ENCODE data around the gene GNGT1.
A peak's percentile ranks its signal among the peaks of the same experiment; 100 is the strongest.

Gene GNGT1

DNA sequence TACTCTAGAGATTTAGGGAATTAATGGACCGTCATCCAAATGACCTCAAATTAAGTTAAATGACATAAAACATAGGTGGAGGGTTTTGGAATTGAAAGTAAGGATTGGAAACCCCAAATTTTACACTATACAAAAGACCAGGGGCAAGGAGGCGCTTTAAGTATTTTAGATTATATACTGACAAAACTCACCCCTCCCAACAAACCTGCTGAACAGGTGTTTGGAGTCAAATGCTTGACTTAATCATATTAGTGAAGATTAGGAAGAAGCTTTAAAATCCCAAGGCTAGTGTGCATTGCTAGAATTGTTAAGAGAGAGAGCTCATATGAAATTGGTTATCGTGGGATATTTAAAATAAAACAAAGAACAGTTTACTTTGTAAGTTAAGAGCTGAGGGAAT is at the start of gene GNGT1:
Gene GNGT1, plus strand, starts transcription at position 301 of the 400 bp plus-strand sequence. CDS start 180 bp downstream, outside the sequence.
- no peak for DNase-seq (ENCODE audit: low read depth in 2 of 2)

DNA sequence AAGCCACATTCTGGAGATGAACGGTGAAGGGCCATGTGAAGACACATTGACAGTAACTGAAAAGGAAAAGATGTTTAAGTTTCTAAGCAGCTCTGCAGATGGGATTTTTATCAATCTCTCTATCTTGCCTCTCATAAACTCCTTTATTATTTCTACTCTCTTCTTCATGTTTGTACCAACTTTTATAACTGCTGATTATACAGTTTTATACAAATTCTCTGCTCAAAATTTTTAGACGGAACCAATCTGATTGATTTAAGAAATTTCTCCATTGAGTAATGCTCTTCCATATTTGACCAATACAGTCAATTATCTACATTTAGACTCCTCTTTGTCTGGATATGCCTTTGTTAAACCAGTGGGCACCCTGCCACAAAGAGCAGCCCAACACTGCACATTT is 47.5 kb upstream of the GNGT1 start:
- DNase-seq (ENCODE audit: low read depth in 2 of 2), result no peak

DNA sequence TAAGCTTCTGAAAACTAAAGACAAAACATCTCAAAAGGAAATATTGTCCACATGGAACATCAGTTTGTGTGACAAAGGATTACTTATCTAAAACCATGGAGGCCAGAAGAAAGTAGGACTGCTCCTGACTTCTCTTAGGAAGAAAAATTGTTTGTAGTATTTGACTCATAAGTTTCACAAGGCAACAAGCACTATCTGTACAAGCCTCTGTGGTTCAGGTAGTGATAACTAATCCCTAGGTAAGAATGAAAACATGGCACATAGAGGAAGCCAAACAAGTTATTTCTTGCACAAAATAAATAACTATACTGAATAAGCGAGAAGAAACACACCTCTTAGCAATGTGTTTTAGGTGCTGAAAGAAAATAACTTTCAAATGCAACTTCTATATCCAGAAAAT is 46.1 kb upstream of the GNGT1 start:
- DNase-seq (ENCODE audit: low read depth in 2 of 2), result no peak

DNA sequence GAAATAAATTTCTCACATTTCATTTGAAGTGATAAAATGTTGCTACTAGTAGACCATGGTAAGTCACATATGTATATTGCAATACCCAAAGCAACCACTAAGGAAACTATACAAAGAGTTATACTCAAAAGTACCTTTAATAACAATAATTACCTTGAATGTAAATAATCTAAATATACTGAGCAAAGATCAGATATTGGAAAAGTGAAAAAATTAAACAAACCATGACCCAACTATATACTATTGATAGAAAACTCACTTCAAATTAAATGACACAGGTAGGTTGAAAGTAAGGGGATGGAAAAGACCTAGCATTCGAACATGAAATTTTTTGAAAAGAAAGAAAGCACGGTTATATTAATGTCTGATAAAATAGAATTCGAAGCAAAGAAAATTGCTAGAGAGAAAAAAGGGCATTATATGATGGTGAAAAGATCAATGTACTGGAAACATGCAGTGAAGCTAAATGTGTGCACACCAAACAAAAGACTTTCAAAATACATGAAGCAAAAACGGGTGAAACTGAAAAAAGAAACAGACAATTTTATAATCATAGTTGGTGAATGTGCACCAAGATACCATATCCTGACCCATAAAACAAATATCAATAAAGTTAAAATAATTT is 44.9 kb upstream of the GNGT1 start:
- no peak for DNase-seq (ENCODE audit: low read depth in 2 of 2)

- DNase-seq (ENCODE audit: low read depth in 2 of 2), result no peak
These were observed 43.7 kb upstream of the GNGT1 start for GRCh38 chr7:93862651-93863050.

GRCh38 chr7:93866886-93867285 is 39.5 kb upstream of the GNGT1 start:
- no peak for DNase-seq (ENCODE audit: low read depth in 2 of 2)

GRCh38 chr7:93873998-93874574 is 32.3 kb upstream of the GNGT1 start:
- no peak for DNase-seq (ENCODE audit: low read depth in 2 of 2)

DNA sequence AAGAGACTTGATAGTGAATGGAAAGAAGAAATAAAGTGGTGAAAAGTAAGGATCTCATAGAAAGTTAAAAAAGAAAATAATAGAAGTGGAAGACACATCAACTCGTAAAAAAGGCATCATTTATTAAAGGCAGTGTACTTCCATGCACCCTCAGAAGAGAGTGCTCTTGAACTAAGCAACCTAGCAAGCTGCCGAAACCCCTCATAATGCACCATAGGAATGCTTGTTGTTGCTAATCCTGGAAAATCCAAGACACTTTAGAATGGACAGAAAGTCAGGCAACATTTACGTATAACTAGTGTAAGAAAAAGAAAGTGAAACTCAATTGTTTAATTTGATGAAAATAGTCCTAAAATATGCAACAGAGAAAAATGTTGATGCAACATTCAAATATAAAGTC is 28.6 kb upstream of the GNGT1 start:
- DNase-seq (ENCODE audit: low read depth in 2 of 2), result no peak

DNA sequence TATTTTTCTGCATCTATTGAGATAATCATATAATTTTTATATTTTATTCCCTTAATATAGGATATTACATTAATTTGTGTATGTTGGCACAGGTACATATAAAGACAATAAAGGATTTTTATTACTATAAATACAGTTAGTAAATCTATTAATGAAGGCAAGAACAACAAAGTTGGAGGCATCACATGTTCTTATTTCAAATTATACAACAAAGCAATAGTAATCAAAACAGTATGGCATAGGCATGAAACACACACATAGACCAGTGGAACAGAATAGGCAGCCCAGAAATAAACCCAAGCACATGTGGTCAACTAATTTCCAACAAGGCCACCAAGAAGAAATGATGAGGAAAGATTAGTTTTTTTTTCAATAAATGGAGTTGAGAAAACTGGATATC is 27.0 kb upstream of the GNGT1 start:
- no peak for DNase-seq (ENCODE audit: low read depth in 2 of 2)

- DNase-seq (ENCODE audit: low read depth in 2 of 2), result no peak
These were observed 23.9 kb upstream of the GNGT1 start for GRCh38 chr7:93882468-93882867.

GRCh38 chr7:93883078-93883916 is 23.1 kb upstream of the GNGT1 start:
- no peak for DNase-seq (ENCODE audit: low read depth in 2 of 2)

DNA sequence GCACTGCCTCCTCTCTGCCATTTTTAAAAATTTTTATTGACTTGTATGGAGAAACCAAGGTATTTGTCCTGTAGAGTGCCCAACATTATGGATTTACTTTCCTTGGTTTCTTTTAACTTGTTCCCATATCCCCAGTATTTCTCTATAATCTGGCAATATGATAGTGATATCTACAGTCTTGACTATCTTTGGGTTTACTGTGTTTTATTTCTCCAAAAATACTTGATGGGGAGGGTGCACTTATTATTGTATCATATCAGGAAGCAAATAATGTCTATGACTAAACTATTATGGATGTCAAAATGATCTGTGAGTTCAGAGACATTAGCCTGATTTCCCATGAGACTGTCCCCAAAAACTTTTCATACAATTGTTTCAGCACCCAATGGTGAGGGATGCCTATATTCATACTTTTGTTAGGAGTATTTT is 22.4 kb upstream of the GNGT1 start:
- no peak for DNase-seq (ENCODE audit: low read depth in 2 of 2)

DNA sequence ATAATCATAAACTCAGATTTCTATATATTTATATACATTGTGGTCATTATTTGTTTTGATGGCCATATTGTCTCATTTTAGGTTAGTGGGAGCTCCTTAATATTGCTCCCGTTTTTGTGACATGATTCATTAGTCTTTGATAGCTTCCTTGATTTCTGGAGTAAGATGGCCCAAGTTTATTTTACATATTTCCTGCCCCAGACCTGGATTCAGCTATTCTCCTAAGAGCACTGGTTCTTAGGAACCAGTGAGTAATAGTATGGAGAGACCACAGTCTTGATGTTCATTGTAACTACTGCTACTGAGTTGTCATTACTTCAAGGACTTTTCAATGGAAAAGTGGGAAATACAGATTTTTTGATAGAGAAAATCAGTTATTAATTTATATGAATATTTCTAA is 21.8 kb upstream of the GNGT1 start:
- no peak for DNase-seq (ENCODE audit: low read depth in 2 of 2)

GRCh38 chr7:93889261-93889660 is 17.1 kb upstream of the GNGT1 start:
- DNase-seq (ENCODE audit: low read depth in 2 of 2), result no peak

DNA sequence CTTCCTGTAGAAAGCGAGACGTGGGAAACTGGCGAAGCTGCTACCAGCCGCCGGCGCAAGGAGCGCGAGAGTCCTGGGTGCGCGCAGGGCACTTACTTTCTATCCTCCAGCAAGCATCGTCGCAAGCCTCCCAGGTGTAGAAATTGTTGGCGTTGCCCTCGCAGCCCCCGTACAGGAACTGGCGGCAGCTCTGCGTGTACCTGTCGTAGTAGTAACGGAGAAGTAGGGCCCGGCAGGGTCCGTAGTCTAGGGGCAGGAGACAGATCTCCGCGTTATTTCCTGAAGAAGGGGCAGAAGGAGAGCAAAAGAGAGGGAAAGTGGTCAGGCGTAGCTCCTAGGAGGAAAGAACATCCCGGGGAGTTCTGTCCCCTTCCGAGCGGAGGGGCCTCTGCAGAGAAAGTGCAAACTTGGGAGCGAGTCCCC is 16.3 kb upstream of the GNGT1 start:
- no peak for DNase-seq (ENCODE audit: low read depth in 2 of 2)

DNA sequence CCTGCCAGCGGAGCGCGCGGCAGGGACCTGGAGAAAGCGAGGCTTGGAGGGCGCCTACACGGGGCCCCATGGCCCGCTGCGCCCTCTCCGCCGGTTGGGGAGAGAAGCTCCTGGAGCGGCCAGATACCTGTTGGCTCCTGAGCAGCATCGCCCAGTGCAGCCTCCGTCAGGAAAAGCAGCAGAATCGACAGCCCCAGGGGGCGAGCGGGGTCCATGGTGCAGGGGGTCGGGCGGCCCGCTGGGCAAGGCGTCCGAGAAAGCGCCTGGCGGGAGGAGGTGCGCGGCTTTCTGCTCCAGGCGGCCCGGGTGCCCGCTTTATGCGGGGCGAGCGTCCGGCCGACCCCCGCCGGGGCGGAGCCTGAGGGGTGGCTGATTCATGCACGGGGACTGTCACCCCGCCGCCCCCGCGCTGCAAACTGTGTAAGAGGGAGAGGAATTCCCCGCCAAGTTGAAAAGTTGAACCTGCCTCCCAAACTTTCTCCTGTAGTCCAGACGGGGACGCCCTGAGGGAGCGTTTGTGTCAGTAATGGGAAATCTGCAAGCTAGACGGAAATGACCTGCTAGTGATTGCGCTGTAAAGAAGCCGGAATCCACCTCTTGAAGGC is 15.8 kb upstream of the GNGT1 start, which contains the start of gene TFPI2:
Gene TFPI2, minus strand, starts transcription at position 290 of the 605 bp plus-strand sequence. Its CDS starts 75 bp downstream, at position 215.
- DNase-seq (ENCODE audit: low read depth in 2 of 2), result peak in 1 of 2 donors; percentile 16

GRCh38 chr7:93894426-93894825 is 11.9 kb upstream of the GNGT1 start:
- DNase-seq (ENCODE audit: low read depth in 2 of 2), result no peak

- no peak for DNase-seq (ENCODE audit: low read depth in 2 of 2)
These were observed 11.3 kb upstream of the GNGT1 start for GRCh38 chr7:93894966-93895640.

GRCh38 chr7:93895859-93896600 is 10.3 kb upstream of the GNGT1 start:
- no peak for DNase-seq (ENCODE audit: low read depth in 2 of 2)

- no peak for DNase-seq (ENCODE audit: low read depth in 2 of 2)
These were observed 8.7 kb upstream of the GNGT1 start for GRCh38 chr7:93897680-93898079.

- DNase-seq (ENCODE audit: low read depth in 2 of 2), result no peak
These were observed 3.5 kb upstream of the GNGT1 start for GRCh38 chr7:93902777-93903423.

Measured in stimulated activated CD8-positive, alpha-beta memory T cell treated with anti-CD3 and anti-CD28 coated beads, Interleukin-15, amount 100 ng/mL, for 48 hours (primary cell).